OCI-LY7 (cell line): ENCODE data around the gene CXorf38. TPM values are rescaled to one million over a fixed set of nuclear protein-coding genes. Genes with fewer than 3 reads are reported as not detected.

Experiments used
- BruUV-seq: library from RNA; stranded (reverse); fragments of 400-500 nt; replicated peaks from 2 replicates; lab custom pipeline; 2021; lab: Mats Ljungman, UMichigan
- CTCF ChIA-PET: fragments of 300-600 bp; sonication (Branson Sonifier 250); formaldehyde crosslinking; loops from one replicate; lab custom pipeline; 2022; ENCODE audit warnings: antibody characterized with exemption; ENCODE audit not compliant: unreplicated experiment; lab: Charles Lee
- POLR2A ChIA-PET: fragments of 300-600 bp; sonication (Branson Sonifier 250); formaldehyde crosslinking; loops from one replicate; lab custom pipeline; 2022; ENCODE audit warnings: antibody characterized with exemption; lab: Charles Lee
- DNase-seq: peaks from one replicate; pipeline ENCODE4 v3.0.0-alpha.2; 2015; ENCODE audit warnings: low spot score
- H2AFZ ChIP-seq: fragments of 200-600 bp; sonication (generic), shearing (Covaris generic); 2 replicates; pipeline ENCODE4 v1.6.1; 2014; ENCODE audit warnings: mild to moderate bottlenecking, antibody characterized with exemption, low read length, moderate library complexity
- H3K27ac ChIP-seq: fragments of 200-600 bp; sonication (generic); 2 replicates; pipeline ENCODE4 v1.5.1; 2014; ENCODE audit warnings: mixed run types, low read depth, mild to moderate bottlenecking, moderate library complexity, low read length, inconsistent platforms; ENCODE audit not compliant: poor library complexity, severe bottlenecking
- H3K36me3 ChIP-seq: fragments of 200-600 bp; sonication (generic); 2 replicates; pipeline ENCODE4 v1.6.1; 2014; ENCODE audit warnings: mild to moderate bottlenecking, antibody characterized with exemption, low read length, moderate library complexity, mixed read lengths; ENCODE audit not compliant: insufficient read depth
- H3K4me1 ChIP-seq: fragments of 200-600 bp; sonication (generic); 2 replicates; pipeline ENCODE4 v1.5.1; 2014; ENCODE audit warnings: mild to moderate bottlenecking, low read length; ENCODE audit not compliant: insufficient read depth, poor library complexity, severe bottlenecking
- H3K4me2 ChIP-seq: fragments of 200-600 bp; sonication (generic); 2 replicates; pipeline ENCODE4 v1.6.1; 2014; ENCODE audit warnings: mild to moderate bottlenecking, low read length
- H3K4me3 ChIP-seq: fragments of 200-600 bp; sonication (generic); 2 replicates; pipeline ENCODE4 v1.5.1; 2014; ENCODE audit warnings: mild to moderate bottlenecking, low read depth, low read length; ENCODE audit not compliant: poor library complexity, severe bottlenecking
- H3K79me2 ChIP-seq: fragments of 200-600 bp; sonication (generic); 2 replicates; pipeline ENCODE4 v1.6.1; 2016; ENCODE audit warnings: low read depth, mild to moderate bottlenecking, low read length, moderate library complexity, mixed read lengths; ENCODE audit not compliant: insufficient read depth
- H3K9me2 ChIP-seq: fragments of 200-600 bp; sonication (generic); 2 replicates; pipeline ENCODE4 v1.6.1; 2016; ENCODE audit warnings: mild to moderate bottlenecking, low read length, mixed read lengths; ENCODE audit not compliant: insufficient read depth
- H3K9me3 ChIP-seq: fragments of 200-600 bp; sonication (generic); 2 replicates; pipeline ENCODE4 v1.6.1; 2014; ENCODE audit warnings: mild to moderate bottlenecking, mixed run types, low read length, mixed read lengths
- H4K20me1 ChIP-seq: fragments of 200-600 bp; sonication (generic); 2 replicates; pipeline ENCODE4 v1.6.1; 2014; ENCODE audit warnings: mild to moderate bottlenecking, antibody characterized with exemption, low read length, moderate library complexity, mixed read lengths; ENCODE audit not compliant: insufficient read depth
- CTCF ChIP-seq: fragments of 200-600 bp; sonication (generic); conservative IDR thresholded peaks from 2 replicates; pipeline ENCODE4 v1.5.1; 2014; ENCODE audit warnings: mild to moderate bottlenecking, antibody characterized with exemption, low read length, moderate library complexity, mixed read lengths
- EZH2phosphoT487 ChIP-seq: fragments of 200-600 bp; sonication (generic); IDR thresholded peaks from 2 replicates; pipeline ENCODE4 v1.6.1; 2018; ENCODE audit warnings: low read depth, borderline replicate concordance, mild to moderate bottlenecking, mixed run types, antibody characterized with exemption, low read length, moderate library complexity, mixed read lengths
- intact Hi-C: fragments of 100-400 bp; cut with micrococcal nuclease; formaldehyde crosslinking; loops from one replicate; pipeline ENCODE4 v1.10.0; 2022; ENCODE audit not compliant: unreplicated experiment
- total RNA-seq, 2 experiments: library from RNA; depleted of rRNA in 1 of 2; stranded (reverse); fragments of >200 nt in 1 of 2; shearing (Covaris generic) in 1 of 2; gene quantifications; 2 replicates each; pipeline ENCODE4 v1.2.3, GENCODE V29; 2014 to 2022

CXorf38 gene
- total RNA-seq, 2 experiments from 2014 or later, result 12.9 to 15.9 TPM

GRCh38 chrX:40617566-40617965, 29.8 kb downstream of the CXorf38 start:
- no peak overlapping the region for H3K4me2 ChIP-seq
- H3K4me3 ChIP-seq, result no peak overlapping the region
- H3K9me2 ChIP-seq, result no peaks in the 10 kb centered on the region
- H3K79me2 ChIP-seq, result no peaks in the 10 kb centered on the region
- no peaks in the 10 kb centered on the region for H3K9me3 ChIP-seq
- BruUV-seq, result no TSS peak
- CTCF ChIA-PET, result no interaction called here
- no peak overlapping the region for H3K27ac ChIP-seq
- no peak overlapping the region for H2AFZ ChIP-seq
- no peaks in the 10 kb centered on the region for H4K20me1 ChIP-seq
- H3K36me3 ChIP-seq, result no peaks in the 10 kb centered on the region
- intact Hi-C loops, result no loop called here
- H3K4me1 ChIP-seq, result no peaks in the 10 kb centered on the region
- DNase-seq, result no peak
- no peak for TF ChIP-seq EZH2phosphoT487
- TF ChIP-seq CTCF, result no peak
- POLR2A ChIA-PET, result no interaction called here

- no TSS peak for BruUV-seq
Measured at GRCh38 chrX:40615976-40616375, 31.4 kb downstream of the CXorf38 start.

GRCh38 chrX:40612511-40612910, 34.9 kb downstream of the CXorf38 start:
- ChIA-PET CTCF (no interaction called here), POLR2A (no interaction called here)
- no peaks in the 10 kb centered on the region for H3K9me2 ChIP-seq
- no peak overlapping the region for H3K4me2 ChIP-seq
- H3K4me1 ChIP-seq, result no peaks in the 10 kb centered on the region
- H2AFZ ChIP-seq, result no peak overlapping the region
- intact Hi-C loops, result no loop called here
- DNase-seq, result no peak
- H3K4me3 ChIP-seq, result no peak overlapping the region
- H3K27ac ChIP-seq, result no peak overlapping the region
- no peaks in the 10 kb centered on the region for H3K36me3 ChIP-seq
- no TSS peak for BruUV-seq
- no peaks in the 10 kb centered on the region for H3K79me2 ChIP-seq
- H3K9me3 ChIP-seq, result no peaks in the 10 kb centered on the region
- TF ChIP-seq CTCF (no peak), EZH2phosphoT487 (no peak)
- no peaks in the 10 kb centered on the region for H4K20me1 ChIP-seq

More at GRCh38 chrX:40615976-40616375, 31.4 kb downstream of the CXorf38 start:
- H3K4me3 ChIP-seq, result no peak overlapping the region
- no peaks in the 10 kb centered on the region for H3K9me3 ChIP-seq
- no peak overlapping the region for H2AFZ ChIP-seq
- H3K79me2 ChIP-seq, result no peaks in the 10 kb centered on the region
- H3K27ac ChIP-seq, result no peak overlapping the region
- POLR2A ChIA-PET, result no interaction called here
- H3K4me1 ChIP-seq, result no peaks in the 10 kb centered on the region
- CTCF ChIA-PET, result no interaction called here
- TF ChIP-seq CTCF (no peak), EZH2phosphoT487 (no peak)
- DNase-seq, result no peak
- no peaks in the 10 kb centered on the region for H3K9me2 ChIP-seq
- no peaks in the 10 kb centered on the region for H3K36me3 ChIP-seq
- H4K20me1 ChIP-seq, result no peaks in the 10 kb centered on the region
- H3K4me2 ChIP-seq, result no peak overlapping the region
- intact Hi-C loops, result no loop called here
